BJ (cell line): ENCODE data around the gene ANO10. TPM values are rescaled to one million over a fixed set of nuclear protein-coding genes. Genes with fewer than 3 reads are reported as not detected.
A peak's percentile ranks its signal among the peaks of the same experiment; 100 is the strongest.

ENCODE experiments used
- CTCF ChIA-PET: fragments of 350-600 bp; formaldehyde crosslinking; extraction: SDS; loops from one replicate; lab custom pipeline; 2021; ENCODE audit warnings: antibody characterized with exemption, inconsistent platforms; lab: Yijun Ruan, JAX
- POLR2A ChIA-PET: fragments of 300-600 bp; sonication (Branson Sonifier 250); formaldehyde crosslinking; extraction: SDS; loops from one replicate; lab custom pipeline; 2021; ENCODE audit warnings: antibody characterized with exemption; lab: Charles Lee
- DNase-seq: peaks from one replicate; pipeline ENCODE4 v3.0.0-alpha.2; 2011; ENCODE audit warnings: low read depth
- H3K27me3 ChIP-seq: 2 replicates; pipeline ENCODE4 v1.6.0; 2011; ENCODE audit warnings: low read length; ENCODE audit not compliant: control insufficient read depth, insufficient read depth
- H3K36me3 ChIP-seq: 2 replicates; pipeline ENCODE4 v1.5.1; 2011; ENCODE audit warnings: low read length; ENCODE audit not compliant: control insufficient read depth, insufficient read depth
- H3K4me3 ChIP-seq: 2 replicates; pipeline ENCODE4 v1.5.1; 2011; ENCODE audit warnings: low read depth, mild to moderate bottlenecking, control low read depth, low read length
- polyA plus RNA-seq: library from polyadenylated mRNA; depleted of rRNA; stranded (reverse); fragments of >200 nt; gene quantifications from 2 replicates; pipeline ENCODE4 v1.2.3, GENCODE V29; 2011
- TF ChIP-seq, protein P1 (sequence below): IDR thresholded peaks from 2 replicates; pipeline ENCODE4 v1.5.1; 2011; ENCODE audit warnings: low read depth, mild to moderate bottlenecking, control low read depth, inconsistent platforms, low read length, moderate library complexity; ENCODE audit not compliant: insufficient read depth

ANO10 gene
- polyA plus RNA-seq, 1 experiment: 36.6 TPM

DNA sequence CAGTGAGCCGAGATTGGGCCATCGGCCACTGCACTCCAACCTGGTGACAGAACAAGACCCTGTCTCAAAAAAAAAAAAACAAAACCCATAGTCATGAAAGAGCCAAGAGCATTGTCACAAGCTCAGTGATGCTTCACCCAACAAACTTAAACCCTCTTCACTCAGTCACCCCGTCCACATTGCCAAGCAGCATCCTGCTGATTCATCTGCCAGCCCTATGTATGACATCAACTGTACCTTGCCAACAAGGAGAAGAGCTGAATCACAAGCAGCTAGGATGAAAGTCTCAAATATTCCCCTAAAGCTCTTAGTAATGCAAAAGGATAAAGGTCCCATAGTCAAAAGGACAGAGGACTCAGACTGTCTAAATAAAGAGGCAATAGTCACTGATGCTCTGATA is 90.0 kb downstream of the ANO10 start:
- TF ChIP-seq, protein P1, sequence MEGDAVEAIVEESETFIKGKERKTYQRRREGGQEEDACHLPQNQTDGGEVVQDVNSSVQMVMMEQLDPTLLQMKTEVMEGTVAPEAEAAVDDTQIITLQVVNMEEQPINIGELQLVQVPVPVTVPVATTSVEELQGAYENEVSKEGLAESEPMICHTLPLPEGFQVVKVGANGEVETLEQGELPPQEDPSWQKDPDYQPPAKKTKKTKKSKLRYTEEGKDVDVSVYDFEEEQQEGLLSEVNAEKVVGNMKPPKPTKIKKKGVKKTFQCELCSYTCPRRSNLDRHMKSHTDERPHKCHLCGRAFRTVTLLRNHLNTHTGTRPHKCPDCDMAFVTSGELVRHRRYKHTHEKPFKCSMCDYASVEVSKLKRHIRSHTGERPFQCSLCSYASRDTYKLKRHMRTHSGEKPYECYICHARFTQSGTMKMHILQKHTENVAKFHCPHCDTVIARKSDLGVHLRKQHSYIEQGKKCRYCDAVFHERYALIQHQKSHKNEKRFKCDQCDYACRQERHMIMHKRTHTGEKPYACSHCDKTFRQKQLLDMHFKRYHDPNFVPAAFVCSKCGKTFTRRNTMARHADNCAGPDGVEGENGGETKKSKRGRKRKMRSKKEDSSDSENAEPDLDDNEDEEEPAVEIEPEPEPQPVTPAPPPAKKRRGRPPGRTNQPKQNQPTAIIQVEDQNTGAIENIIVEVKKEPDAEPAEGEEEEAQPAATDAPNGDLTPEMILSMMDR: no peak
- CTCF ChIA-PET: interaction anchor here (0.6 to 0.9 kb wide), 3 partner anchors 10 to 93 kb away, joined by 3 read pairs; no protein-coding TSS in a partner anchor
- H3K4me3 ChIP-seq: no peak overlapping the region
- POLR2A ChIA-PET: no interaction called here
- no peaks in the 10 kb centered on the region for H3K27me3 ChIP-seq
- no peaks in the 10 kb centered on the region for H3K36me3 ChIP-seq
- peak; percentile 4 for DNase-seq

DNA sequence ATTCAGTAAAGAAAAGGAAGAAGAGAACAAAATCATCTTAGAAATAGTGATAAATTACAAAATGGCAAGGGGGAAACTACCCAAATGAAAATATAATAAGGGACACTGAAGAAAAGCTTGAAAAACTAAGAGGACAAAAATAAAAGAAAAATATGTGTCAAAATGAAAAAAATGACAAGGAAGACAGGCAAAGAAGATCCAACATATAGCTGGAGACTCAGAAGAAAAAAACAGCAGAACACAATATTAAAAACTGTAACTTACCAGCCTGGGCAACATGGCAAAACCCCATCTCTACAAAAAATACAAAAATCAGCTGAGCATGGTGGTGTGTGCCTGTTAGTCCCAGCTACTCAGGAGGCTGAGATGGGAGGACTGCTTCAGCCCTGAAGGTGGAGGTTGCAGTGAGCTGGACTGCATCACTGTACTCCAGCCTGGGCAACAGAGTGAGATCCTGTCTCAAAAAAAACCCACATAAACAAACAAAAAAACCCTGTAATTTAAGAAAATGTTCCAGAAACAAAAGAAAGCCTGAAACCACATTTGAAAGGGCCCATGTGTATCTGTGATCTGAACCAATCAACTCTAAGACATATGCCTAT is 93.2 kb downstream of the ANO10 start:
- no peak for DNase-seq
- no peaks in the 10 kb centered on the region for H3K36me3 ChIP-seq
- POLR2A ChIA-PET: no interaction called here
- H3K4me3 ChIP-seq: no peak overlapping the region
- CTCF ChIA-PET: interaction anchor here (1.3 to 1.4 kb wide), 2 partner anchors 11 to 567 kb away, joined by 3 to 4 read pairs; no protein-coding TSS in a partner anchor
- TF ChIP-seq, protein P1: no peak
- H3K27me3 ChIP-seq: no peaks in the 10 kb centered on the region

DNA sequence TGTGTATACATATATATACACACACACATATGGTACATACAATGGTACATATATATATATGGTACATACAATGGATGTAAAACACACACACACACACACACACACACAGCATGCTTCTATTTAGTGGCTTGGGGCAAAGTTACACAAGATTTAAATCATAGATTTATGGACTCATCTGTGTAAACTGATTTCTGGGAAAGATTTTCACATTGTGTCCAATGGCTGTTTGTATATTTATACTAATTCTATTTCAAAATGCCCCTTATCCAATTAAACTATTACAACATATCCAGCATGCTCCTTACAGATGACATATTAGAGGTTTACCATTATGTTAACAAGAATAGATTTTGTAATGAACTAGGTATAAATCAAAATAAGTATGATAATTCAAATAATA is 94.9 kb downstream of the ANO10 start:
- TF ChIP-seq, protein P1: no peak
- H3K4me3 ChIP-seq: no peak overlapping the region
- H3K36me3 ChIP-seq: no peaks in the 10 kb centered on the region
- H3K27me3 ChIP-seq: no peaks in the 10 kb centered on the region
- ChIA-PET POLR2A (no interaction called here), CTCF (no interaction called here)
- DNase-seq: no peak

DNA sequence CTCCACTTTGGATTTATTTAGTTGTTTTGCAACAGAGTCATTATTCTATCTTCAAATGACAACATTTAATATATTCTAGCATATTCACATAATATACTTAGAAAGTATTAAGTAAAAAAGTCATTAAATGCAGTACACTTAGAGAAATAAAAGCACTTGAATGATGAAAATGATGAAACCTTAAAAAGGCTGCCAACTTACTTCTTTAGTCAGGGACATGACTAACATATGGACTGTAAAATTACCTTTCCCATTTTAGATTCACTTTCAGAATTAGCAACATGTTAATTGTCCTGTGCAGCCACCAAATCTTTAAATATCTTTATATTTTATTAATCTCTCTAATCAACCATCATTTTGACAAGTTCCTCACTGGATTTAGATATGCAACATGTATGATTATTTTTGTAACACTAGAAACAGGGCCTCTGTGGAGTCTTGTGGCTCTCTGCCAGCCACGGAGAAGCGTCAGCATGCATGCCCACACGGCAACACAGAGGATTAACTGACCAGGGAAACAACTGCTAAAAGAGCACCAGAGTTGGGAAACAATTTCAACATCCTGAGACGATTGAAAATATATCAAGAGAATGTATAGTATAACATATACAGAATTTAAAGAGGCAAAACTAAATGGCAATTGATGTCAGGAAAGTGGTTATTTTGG is 95.7 kb downstream of the ANO10 start:
- H3K27me3 ChIP-seq: no peaks in the 10 kb centered on the region
- TF ChIP-seq, protein P1: no peak
- DNase-seq: no peak
- no peak overlapping the region for H3K4me3 ChIP-seq
- ChIA-PET POLR2A (interaction anchor here (0.6 kb wide), 1 partner anchor 342 kb away, joined by 4 read pairs; no protein-coding TSS in a partner anchor), CTCF (no interaction called here)
- no peaks in the 10 kb centered on the region for H3K36me3 ChIP-seq

DNA sequence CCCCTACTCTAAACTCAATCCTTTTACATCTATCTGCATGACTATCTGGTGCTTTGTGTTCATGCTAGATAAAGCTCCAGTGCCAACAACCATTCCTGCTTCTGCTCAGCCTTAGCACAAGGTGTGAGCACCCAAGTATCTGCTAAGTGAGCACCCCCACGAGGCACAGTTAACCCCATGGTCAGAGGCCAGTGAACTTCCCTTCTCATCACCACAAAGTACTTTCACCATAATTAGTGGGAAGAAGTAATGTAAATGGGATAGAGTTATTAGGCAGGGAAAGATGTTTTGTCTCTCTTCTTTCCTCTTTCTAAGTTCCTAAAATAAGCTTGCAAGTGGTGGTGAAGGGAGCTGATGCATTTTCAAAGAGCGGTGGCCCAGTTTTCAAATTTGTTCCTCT is 96.4 kb downstream of the ANO10 start:
- Histone ChIP-seq H3K4me3 (no peak overlapping the region), H3K36me3 (no peaks in the 10 kb centered on the region), H3K27me3 (no peaks in the 10 kb centered on the region)
- CTCF ChIA-PET: no interaction called here
- DNase-seq: no peak
- POLR2A ChIA-PET: interaction anchor here (0.6 kb wide), 1 partner anchor 343 kb away, joined by 4 read pairs; no protein-coding TSS in a partner anchor
- TF ChIP-seq, protein P1: no peak
